H1 (cell line): ENCODE measurements around the gene RNF113B.

ENCODE experiments used
- CHD1 ChIP-seq: IDR thresholded peaks from 2 replicates; pipeline ENCODE4 v1.6.1; 2012; ENCODE audit warnings: low read depth, low read length, improper control_type of control experiment
- CHD2 ChIP-seq: IDR thresholded peaks from 2 replicates; pipeline ENCODE4 v1.6.1; 2012; ENCODE audit warnings: low read length, improper control_type of control experiment
- CTCF ChIP-seq, 3 experiments: IDR thresholded peaks; 1 replicate in 2 of 3; 2 replicates in 1 of 3; pipeline versions ENCODE4 v1.5.1 to v1.6.1; 2011; ENCODE audit warnings: low read length in 3 of 3, mild to moderate bottlenecking in 3 of 3, inconsistent platforms in 2 of 3, low read depth in 1 of 3, moderate library complexity in 1 of 3; ENCODE audit not compliant: insufficient read depth in 1 of 3; ENCODE audit errors: control extremely low read depth in 1 of 3
- EZH2 ChIP-seq: fragments of 200-600 bp; sonication (generic); IDR thresholded peaks from 2 replicates; pipeline ENCODE4 v1.7.1; 2012; ENCODE audit warnings: low read depth, mild to moderate bottlenecking, moderate library complexity, low read length, inconsistent platforms; ENCODE audit not compliant: severe bottlenecking
- POLR2A ChIP-seq, 2 experiments: IDR thresholded peaks; 1 replicate in 1 of 2; 2 replicates in 1 of 2; pipeline ENCODE4 v1.6.1; 2011; ENCODE audit warnings: low read depth in 2 of 2, low read length in 2 of 2, mild to moderate bottlenecking in 2 of 2; ENCODE audit errors: control extremely low read depth in 1 of 2
- RFX5 ChIP-seq: IDR thresholded peaks from 2 replicates; pipeline ENCODE4 v1.6.1; 2011; ENCODE audit warnings: low read depth, low read length, improper control_type of control experiment, borderline replicate concordance
- TEAD4 ChIP-seq: IDR thresholded peaks from 2 replicates; pipeline ENCODE4 v1.6.1; 2012; ENCODE audit warnings: low read depth, low read length, inconsistent platforms, mixed read lengths

- no peak for TF ChIP-seq CTCF (IDR thresholded peaks at IDR 0.05; ENCODE audit: control extremely low read depth in 1 of 3, insufficient read depth in 1 of 3, low read depth in 1 of 3, low read length in 3 of 3)
- no peak for TF ChIP-seq RFX5
- TF ChIP-seq POLR2A (IDR thresholded peaks at IDR 0.05; ENCODE audit: control extremely low read depth in 1 of 2, low read depth in 2 of 2, low read length in 2 of 2), result no peak
- no peak for TF ChIP-seq CHD1
- TF ChIP-seq CHD2, result no peak
- TF ChIP-seq EZH2, result no peak
- no peak for TF ChIP-seq TEAD4
Measured at GRCh38 chr13:98147521-98147920, 29.5 kb downstream of the RNF113B start.
